ENCODE data around the gene COX6A1. TPM values are rescaled to one million over a fixed set of nuclear protein-coding genes. Genes with fewer than 3 reads are reported as not detected.
A peak's percentile ranks its signal among the peaks of the same experiment; 100 is the strongest.

The COX6A1 gene
- total and polyA plus RNA-seq, 2 of the 13 experiments (the other 11 are each of a cell fraction or from before 2014, with no cell fraction given) = 542 to 673 TPM

GRCh38 chr12:120445911-120446843, 8.3 kb downstream of the COX6A1 start, which contains the start of the genes GATC and TRIAP1 (continued):
- no peak for TF ChIP-seq TIGD3 (CRISPR knock-in tag; IDR thresholded peaks at IDR 0.05; ENCODE audit: borderline replicate concordance)
- peak; percentile 69 for TF ChIP-seq ZBTB43 (CRISPR knock-in tag; conservative IDR thresholded peaks at IDR 0.05)
- TF ChIP-seq CREBL2 (CRISPR knock-in tag; IDR thresholded peaks at IDR 0.05; ENCODE audit: borderline replicate concordance) = peak; percentile 67; the same call in 1 of the 2 replicates
- peak; percentile 97; the same call in 1 of the 2 replicates for TF ChIP-seq ZNF691 (CRISPR knock-in tag; IDR thresholded peaks at IDR 0.05; ENCODE audit: borderline replicate concordance, low read depth)
- TF ChIP-seq ZBTB2 (CRISPR knock-in tag; IDR thresholded peaks at IDR 0.05; ENCODE audit: low read depth) = peak; percentile 66; the same call in 1 of the 2 replicates
- TF ChIP-seq ZNF773 (CRISPR knock-in tag; IDR thresholded peaks at IDR 0.05; ENCODE audit: borderline replicate concordance) = no peak
- peak; percentile 94 for TF ChIP-seq POGZ (CRISPR knock-in tag; IDR thresholded peaks at IDR 0.05)
- peak; percentile 98 for TF ChIP-seq POLR2G (IDR thresholded peaks at IDR 0.05; ENCODE audit: low read depth, low read length)
- TF ChIP-seq ZNF891 (CRISPR knock-in tag; IDR thresholded peaks at IDR 0.05) = peak; percentile 88
- TF ChIP-seq ZNF136 (CRISPR knock-in tag; IDR thresholded peaks at IDR 0.05; ENCODE audit: low read depth) = no peak; the same call in 1 of the 2 replicates
- peak; percentile 97 for TF ChIP-seq ZFY (CRISPR knock-in tag; IDR thresholded peaks at IDR 0.05)
- TF ChIP-seq ZNF563 (CRISPR knock-in tag; IDR thresholded peaks at IDR 0.05) = no peak; the same call in 1 of the 2 replicates
- no peak for TF ChIP-seq PRDM4 (CRISPR knock-in tag; IDR thresholded peaks at IDR 0.05; ENCODE audit: borderline replicate concordance)
- no peak for TF ChIP-seq CBX2 (IDR thresholded peaks at IDR 0.05; ENCODE audit: low read depth, low read length)
- TF ChIP-seq CBX2 (CRISPR knock-in tag; IDR thresholded peaks at IDR 0.05; ENCODE audit: low read depth) = peak; percentile 25; the same call in 1 of the 2 replicates
- TF ChIP-seq FOXA1 (IDR thresholded peaks at IDR 0.05) = no peak
- TF ChIP-seq FOXA1 (CRISPR knock-in tag; IDR thresholded peaks at IDR 0.05) = peak; percentile 73
- TF ChIP-seq SIX4 (CRISPR knock-in tag; IDR thresholded peaks at IDR 0.05) = peak; percentile 28; the same call in 1 of the 2 replicates
- TF ChIP-seq XRCC5 (optimal IDR thresholded peaks at IDR 0.05; ENCODE audit: low read length) = peak; percentile 76
- 0 out of 2 replicates have a peak, but pooled peaks have one; percentile 64 for TF ChIP-seq REL (CRISPR knock-in tag; conservative IDR thresholded peaks at IDR 0.05)
- TF ChIP-seq NR1H2 (CRISPR knock-in tag; IDR thresholded peaks at IDR 0.05; ENCODE audit: borderline replicate concordance, low read depth) = 0 out of 2 replicates have a peak, but pooled peaks have one; percentile 17

Data from HepG2 (cell line).